Caco-2 (cell line): ENCODE measurements around the gene TRIM66. TPM values are rescaled to one million over a fixed set of nuclear protein-coding genes. Genes with fewer than 3 reads are reported as not detected.

Experiments
- BruUV-seq: library from RNA; stranded (reverse); fragments of 400-500 nt; replicated peaks from 2 replicates; lab custom pipeline; 2021; lab: Mats Ljungman, UMichigan
- CTCF ChIA-PET: fragments of 300-600 bp; sonication (Branson Sonifier 250); formaldehyde crosslinking; loops from one replicate; lab custom pipeline; 2022; ENCODE audit warnings: antibody characterized with exemption; lab: Charles Lee
- POLR2A ChIA-PET: fragments of 300-600 bp; sonication (Branson Sonifier 250); formaldehyde crosslinking; loops from one replicate; lab custom pipeline; 2022; ENCODE audit warnings: antibody characterized with exemption; lab: Charles Lee
- DNase-seq, 2 experiments: peaks; one replicate each; pipeline versions ENCODE4 v3.0.0 to v3.0.0-alpha.2; 2020 to 2022
- H3K27me3 ChIP-seq: replicated peaks from 2 replicates; pipeline ENCODE4 v1.6.0; 2011; ENCODE audit warnings: low read length; ENCODE audit not compliant: control insufficient read depth, insufficient read depth
- H3K36me3 ChIP-seq: 2 replicates; pipeline ENCODE4 v1.5.1; 2011; ENCODE audit warnings: low read length; ENCODE audit not compliant: control insufficient read depth, insufficient read depth
- H3K4me1 ChIP-seq: fragments of 250-450 bp; sonication (Bioruptor Pico); 2 replicates; pipeline ENCODE4 v1.5.1; 2020; ENCODE audit warnings: mild to moderate bottlenecking
- H3K4me3 ChIP-seq: 2 replicates; pipeline ENCODE4 v1.5.1; 2011; ENCODE audit warnings: low read depth, mild to moderate bottlenecking, control low read depth, low read length
- H3K9me3 ChIP-seq: fragments of 250-450 bp; sonication (Bioruptor Pico); 2 replicates; pipeline ENCODE4 v1.5.1; 2020; ENCODE audit warnings: mild to moderate bottlenecking, moderate library complexity
- H3K27ac Mint-ChIP-seq: one replicate; pipeline ENCODE4 v1.8.0; 2022; ENCODE audit warnings: mixed read lengths; ENCODE audit not compliant: unreplicated experiment
- H3K27me3 Mint-ChIP-seq: one replicate; pipeline ENCODE4 v1.8.0; 2022; ENCODE audit warnings: mixed read lengths; ENCODE audit not compliant: insufficient read depth, unreplicated experiment
- H3K36me3 Mint-ChIP-seq: one replicate; pipeline ENCODE4 v1.8.0; 2022; ENCODE audit warnings: mild to moderate bottlenecking, mixed read lengths; ENCODE audit not compliant: insufficient read depth, unreplicated experiment
- H3K4me1 Mint-ChIP-seq: one replicate; pipeline ENCODE4 v1.8.0; 2022; ENCODE audit warnings: low read depth, mixed read lengths; ENCODE audit not compliant: unreplicated experiment
- H3K4me3 Mint-ChIP-seq: one replicate; pipeline ENCODE4 v1.8.0; 2022; ENCODE audit warnings: mild to moderate bottlenecking, moderate library complexity, mixed read lengths; ENCODE audit not compliant: unreplicated experiment
- H3K9me3 Mint-ChIP-seq: one replicate; pipeline ENCODE4 v1.8.0; 2022; ENCODE audit warnings: mixed read lengths; ENCODE audit not compliant: unreplicated experiment
- intact Hi-C: fragments of 100-400 bp; cut with micrococcal nuclease; formaldehyde crosslinking; loops from one replicate; pipeline ENCODE4 v1.10.0; 2022; ENCODE audit not compliant: unreplicated experiment
- total RNA-seq: library from RNA; stranded (reverse); gene quantifications from 2 replicates; pipeline ENCODE4 v1.2.3, GENCODE V29; 2022
- TF ChIP-seq, protein P1 (sequence below), 2 experiments: fragments of 200-600 bp in 1 of 2; IDR thresholded peaks; 1 replicate in 1 of 2; 2 replicates in 1 of 2; pipeline versions ENCODE4 v1.5.1 to v1.8.0; 2011 to 2022; ENCODE audit warnings: antibody characterized with exemption in 1 of 2, control low read depth in 1 of 2, inconsistent platforms in 1 of 2, low read depth in 1 of 2, low read length in 1 of 2, mild to moderate bottlenecking in 1 of 2, moderate library complexity in 1 of 2; ENCODE audit not compliant: insufficient read depth in 1 of 2, severe bottlenecking in 1 of 2, unreplicated experiment in 1 of 2

TRIM66 gene
- total RNA-seq, 1 experiment from 2014 or later, result 18.4 TPM

DNA sequence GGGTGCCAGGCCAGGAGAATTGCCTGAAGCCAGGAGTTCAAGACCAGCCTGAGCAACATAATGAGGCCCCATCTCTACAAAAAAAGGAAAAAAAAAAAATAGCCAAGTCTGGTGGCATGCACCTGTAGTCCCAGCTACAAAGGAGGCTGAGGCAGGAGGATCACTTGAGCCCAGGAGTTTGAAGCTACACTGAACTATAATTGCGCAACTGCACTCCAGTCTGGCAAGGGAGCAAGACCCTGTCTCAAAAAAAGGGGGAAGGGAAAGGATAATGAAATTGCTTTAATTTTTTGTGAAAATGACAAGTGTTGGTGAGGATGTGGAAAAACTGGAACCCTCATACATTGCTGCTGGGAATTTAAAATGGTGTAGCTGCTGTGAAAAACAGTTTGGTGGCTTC, 107.7 kb downstream of the TRIM66 start:
- ChIA-PET POLR2A (no interaction called here), CTCF (no interaction called here)
- intact Hi-C loops, result no loop called here
- TF ChIP-seq, protein P1, sequence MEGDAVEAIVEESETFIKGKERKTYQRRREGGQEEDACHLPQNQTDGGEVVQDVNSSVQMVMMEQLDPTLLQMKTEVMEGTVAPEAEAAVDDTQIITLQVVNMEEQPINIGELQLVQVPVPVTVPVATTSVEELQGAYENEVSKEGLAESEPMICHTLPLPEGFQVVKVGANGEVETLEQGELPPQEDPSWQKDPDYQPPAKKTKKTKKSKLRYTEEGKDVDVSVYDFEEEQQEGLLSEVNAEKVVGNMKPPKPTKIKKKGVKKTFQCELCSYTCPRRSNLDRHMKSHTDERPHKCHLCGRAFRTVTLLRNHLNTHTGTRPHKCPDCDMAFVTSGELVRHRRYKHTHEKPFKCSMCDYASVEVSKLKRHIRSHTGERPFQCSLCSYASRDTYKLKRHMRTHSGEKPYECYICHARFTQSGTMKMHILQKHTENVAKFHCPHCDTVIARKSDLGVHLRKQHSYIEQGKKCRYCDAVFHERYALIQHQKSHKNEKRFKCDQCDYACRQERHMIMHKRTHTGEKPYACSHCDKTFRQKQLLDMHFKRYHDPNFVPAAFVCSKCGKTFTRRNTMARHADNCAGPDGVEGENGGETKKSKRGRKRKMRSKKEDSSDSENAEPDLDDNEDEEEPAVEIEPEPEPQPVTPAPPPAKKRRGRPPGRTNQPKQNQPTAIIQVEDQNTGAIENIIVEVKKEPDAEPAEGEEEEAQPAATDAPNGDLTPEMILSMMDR (IDR thresholded peaks at IDR 0.05; ENCODE audit: insufficient read depth in 1 of 2, low read depth in 1 of 2, low read length in 1 of 2, severe bottlenecking in 1 of 2, unreplicated experiment in 1 of 2), result no peak
- no peaks in the 10 kb centered on the region for H3K4me1 ChIP-seq
- H3K27me3 Mint-ChIP-seq, result peaks cover 7% of the 10 kb centered on the region
- no TSS peak for BruUV-seq
- H3K9me3 Mint-ChIP-seq, result no peaks in the 10 kb centered on the region
- no peaks in the 10 kb centered on the region for H3K36me3 Mint-ChIP-seq
- DNase-seq, result no peak
- no peaks in the 10 kb centered on the region for H3K4me1 Mint-ChIP-seq
- no peaks in the 10 kb centered on the region for H3K27me3 ChIP-seq
- H3K9me3 ChIP-seq, result 0 out of 2 replicates have a peak, but pooled peaks cover 4% of the 10 kb centered on the region
- no peak overlapping the region for H3K4me3 ChIP-seq
- H3K36me3 ChIP-seq, result no peaks in the 10 kb centered on the region
- no peak overlapping the region for H3K4me3 Mint-ChIP-seq
- H3K27ac Mint-ChIP-seq, result no peak overlapping the region

- Histone ChIP-seq H3K4me3 (no peak overlapping the region), H3K36me3 (no peaks in the 10 kb centered on the region), H3K27me3 (no peaks in the 10 kb centered on the region), H3K9me3 (0 out of 2 replicates have a peak, but pooled peaks cover 4% of the 10 kb centered on the region), H3K4me1 (no peaks in the 10 kb centered on the region)
- CTCF ChIA-PET, result no interaction called here
- H3K4me3 Mint-ChIP-seq, result no peak overlapping the region
- intact Hi-C loops, result no loop called here
- POLR2A ChIA-PET, result no interaction called here
- no TSS peak for BruUV-seq
- peaks cover 7% of the 10 kb centered on the region for H3K27me3 Mint-ChIP-seq
- no peak overlapping the region for H3K27ac Mint-ChIP-seq
- H3K36me3 Mint-ChIP-seq, result no peaks in the 10 kb centered on the region
- H3K4me1 Mint-ChIP-seq, result no peaks in the 10 kb centered on the region
- no peaks in the 10 kb centered on the region for H3K9me3 Mint-ChIP-seq
- TF ChIP-seq, protein P1 (IDR thresholded peaks at IDR 0.05; ENCODE audit: insufficient read depth in 1 of 2, low read depth in 1 of 2, low read length in 1 of 2, severe bottlenecking in 1 of 2, unreplicated experiment in 1 of 2), result no peak
- DNase-seq, result no peak
These were observed 108.7 kb downstream of the TRIM66 start for GRCh38 chr11:8573777-8574176.

GRCh38 chr11:8567602-8568198, 114.8 kb downstream of the TRIM66 start:
- Mint-ChIP-seq H3K9me3 (no peaks in the 10 kb centered on the region), H3K27me3 (peaks cover 5% of the 10 kb centered on the region), H3K4me1 (no peaks in the 10 kb centered on the region), H3K27ac (no peak overlapping the region), H3K4me3 (no peak overlapping the region), H3K36me3 (no peaks in the 10 kb centered on the region)
- no TSS peak for BruUV-seq
- Histone ChIP-seq H3K27me3 (no peaks in the 10 kb centered on the region; the same call in 1 of the 2 replicates), H3K4me1 (no peaks in the 10 kb centered on the region), H3K4me3 (no peak overlapping the region), H3K36me3 (no peaks in the 10 kb centered on the region), H3K9me3 (no peaks in the 10 kb centered on the region)
- ChIA-PET CTCF (interaction anchor here (1.2 to 1.7 kb wide), 3 partner anchors 346 to 468 kb away, joined by 3 read pairs; no protein-coding TSS in a partner anchor), POLR2A (no interaction called here)
- DNase-seq, result no peak
- intact Hi-C loops, result loop anchor here (2.0 to 10.0 kb wide), 2 partner anchors 239 to 563 kb away; no protein-coding TSS in a partner anchor
- TF ChIP-seq, protein P1 (IDR thresholded peaks at IDR 0.05; ENCODE audit: insufficient read depth in 1 of 2, low read depth in 1 of 2, low read length in 1 of 2, severe bottlenecking in 1 of 2, unreplicated experiment in 1 of 2), result no peak
